ENCODE measurements around the gene EPB41.

GRCh38 chr1:29112705-29113412 lies 198.5 kb downstream of the EPB41 start:
- TF ChIP-seq CTCF (IDR thresholded peaks at IDR 0.05; ENCODE audit: low read depth, low read length) (no peak), POLR2A (IDR thresholded peaks at IDR 0.05; ENCODE audit: extremely low read depth, insufficient read length) (no peak), MAX (IDR thresholded peaks at IDR 0.05; ENCODE audit: low read depth, low read length) (no peak)
